H1 (cell line): ENCODE results near the gene ATP6V0A1. TPM values are rescaled to one million over a fixed set of nuclear protein-coding genes. Genes with fewer than 3 reads are reported as not detected.

Experiments used
- ATF2 ChIP-seq: IDR thresholded peaks from 2 replicates; pipeline ENCODE4 v1.6.1; 2012; ENCODE audit warnings: low read length, inconsistent platforms
- ATF3 ChIP-seq: IDR thresholded peaks from 2 replicates; pipeline ENCODE4 v1.6.1; 2011; ENCODE audit warnings: low read depth, mild to moderate bottlenecking, low read length; ENCODE audit not compliant: insufficient read depth
- BACH1 ChIP-seq: IDR thresholded peaks from 2 replicates; pipeline ENCODE4 v1.6.1; 2012; ENCODE audit warnings: low read length, improper control_type of control experiment
- CREB1 ChIP-seq: IDR thresholded peaks from 2 replicates; pipeline ENCODE4 v1.6.1; 2012; ENCODE audit warnings: inconsistent platforms
- CTBP2 ChIP-seq: IDR thresholded peaks from 2 replicates; pipeline ENCODE4 v1.7.0; 2011; ENCODE audit warnings: borderline replicate concordance, mild to moderate bottlenecking, moderate library complexity, mixed read lengths, low read length; ENCODE audit not compliant: insufficient read depth, insufficient read length
- E2F6 ChIP-seq: IDR thresholded peaks from 2 replicates; pipeline ENCODE4 v1.6.1; 2012; ENCODE audit warnings: inconsistent platforms
- GABPA ChIP-seq: IDR thresholded peaks from 2 replicates; pipeline ENCODE4 v1.6.1; 2011; ENCODE audit warnings: mild to moderate bottlenecking, low read length, moderate library complexity, borderline replicate concordance; ENCODE audit not compliant: insufficient read depth
- HDAC2 ChIP-seq, 2 experiments: fragments of 300-600 bp in 1 of 2; sonication (generic) in 1 of 2; IDR thresholded peaks; 2 replicates each; pipeline ENCODE4 v1.6.1; 2011 to 2012; ENCODE audit warnings: low read depth in 2 of 2, low read length in 2 of 2, mild to moderate bottlenecking in 2 of 2, moderate library complexity in 2 of 2, borderline replicate concordance in 1 of 2, inconsistent platforms in 1 of 2
- KDM4A ChIP-seq: IDR thresholded peaks from one replicate; pipeline ENCODE4 v1.7.1; 2012; ENCODE audit warnings: low read depth, mild to moderate bottlenecking, moderate library complexity, low read length, inconsistent platforms; ENCODE audit not compliant: severe bottlenecking
- MAFK ChIP-seq: IDR thresholded peaks from 2 replicates; pipeline ENCODE4 v1.6.1; 2012; ENCODE audit warnings: low read depth, mild to moderate bottlenecking, improper control_type of control experiment, low read length
- NRF1 ChIP-seq: IDR thresholded peaks from 2 replicates; pipeline ENCODE4 v1.6.1; 2011; ENCODE audit warnings: mild to moderate bottlenecking, low read depth, low read length, improper control_type of control experiment
- POLR2A ChIP-seq, 2 experiments: IDR thresholded peaks; 1 replicate in 1 of 2; 2 replicates in 1 of 2; pipeline ENCODE4 v1.6.1; 2011; ENCODE audit warnings: low read depth in 2 of 2, low read length in 2 of 2, mild to moderate bottlenecking in 2 of 2; ENCODE audit errors: control extremely low read depth in 1 of 2
- SAP30 ChIP-seq: fragments of 300-600 bp; sonication (generic); IDR thresholded peaks from 2 replicates; pipeline ENCODE4 v1.7.1; 2012; ENCODE audit warnings: low read length, moderate library complexity, mild to moderate bottlenecking, inconsistent platforms; ENCODE audit not compliant: insufficient read depth, insufficient replicate concordance
- SIN3A ChIP-seq, 2 experiments: IDR thresholded peaks in 1 of 2; conservative IDR thresholded peaks in 1 of 2; 2 replicates each; pipeline ENCODE4 v1.6.1; 2011 to 2012; ENCODE audit warnings: low read length in 2 of 2, improper control_type of control experiment in 1 of 2, low read depth in 1 of 2, mild to moderate bottlenecking in 1 of 2
- SRF ChIP-seq: IDR thresholded peaks from 2 replicates; pipeline ENCODE4 v1.6.1; 2011; ENCODE audit warnings: mild to moderate bottlenecking, low read depth, low read length, moderate library complexity
- TAF1 ChIP-seq: IDR thresholded peaks from 2 replicates; pipeline ENCODE4 v1.6.1; 2011; ENCODE audit warnings: mild to moderate bottlenecking, low read depth, low read length
- TEAD4 ChIP-seq: IDR thresholded peaks from 2 replicates; pipeline ENCODE4 v1.6.1; 2012; ENCODE audit warnings: low read depth, low read length, inconsistent platforms, mixed read lengths
- USF2 ChIP-seq: IDR thresholded peaks from 2 replicates; pipeline ENCODE4 v1.6.1; 2011; ENCODE audit warnings: low read length, improper control_type of control experiment
- polyA plus RNA-seq, 7 experiments: library from polyadenylated mRNA; depleted of rRNA in 3 of 7; stranded (reverse) in 5 of 7; unstranded in 2 of 7; fragments of >200 nt in 5 of 7; fragments of 200-250 nt in 2 of 7; gene quantifications; 1 replicate in 5 of 7; 2 replicates in 1 of 7; 4 replicates in 1 of 7; pipeline versions ENCODE4 v1.2.1 to v1.2.3, GENCODE V29; 2011 to 2013; ENCODE audit warnings: missing spikeins in 2 of 7, mixed read lengths in 2 of 7
- total RNA-seq: library from RNA; stranded (reverse); fragmentation: NEBNext Ultra II Directional; extraction: Animal tissue kit (Norgen Biotek cat#: 25700); gene quantifications from 2 replicates; pipeline ENCODE4 v1.2.1, GENCODE V29; 2021

The ATP6V0A1 gene
- total and polyA plus RNA-seq, 2 of the 8 experiments (the other 6 are each of a cell fraction or from before 2014, with no cell fraction given), result 55.3 to 63.4 TPM

GRCh38 chr17:42458497-42459255 lies at the start of gene ATP6V0A1 (continued):
- TF ChIP-seq USF2 (no peak), POLR2A (IDR thresholded peaks at IDR 0.05; ENCODE audit: control extremely low read depth in 1 of 2, low read depth in 2 of 2, low read length in 2 of 2) (peak; percentile 68 to 79; a peak in 2 of 3 replicates), E2F6 (peak; percentile 63), SIN3A (conservative IDR thresholded peaks at IDR 0.05 in 1 of 2, IDR thresholded peaks at IDR 0.05 in 1 of 2; ENCODE audit: low read depth in 1 of 2, low read length in 2 of 2) (0 out of 4 replicates have a peak, but pooled peaks of 1 of the 2 experiments have one; percentile 49), BACH1 (peak; percentile 55), CTBP2 (no peak), ATF3 (no peak), SRF (no peak), HDAC2 (IDR thresholded peaks at IDR 0.05; ENCODE audit: borderline replicate concordance in 1 of 2, low read depth in 2 of 2, low read length in 2 of 2) (peak; percentile 13 to 20; a peak in 2 of 4 replicates), MAFK (no peak), TEAD4 (no peak), ATF2 (peak; percentile 79; the same call in 1 of the 2 replicates), NRF1 (no peak), SAP30 (peak; percentile 67), TAF1 (peak; percentile 61; the same call in 1 of the 2 replicates), KDM4A (peak; percentile 69), GABPA (no peak), CREB1 (peak; percentile 48; the same call in 1 of the 2 replicates)
